SU-DHL-6 (cell line): Measurements from ENCODE around the gene RBMS3.
"Not testable (repeated sequence)": the region's sequence is repeated elsewhere in the genome, so short reads cannot be mapped to it uniquely, and the experiment has no call there.

Experiments
- H2AFZ ChIP-seq: fragments of 200-600 bp; sonication (generic); 2 replicates; pipeline ENCODE4 v1.6.1; 2014; ENCODE audit warnings: low read depth, mild to moderate bottlenecking, moderate library complexity, mixed read lengths, antibody characterized with exemption, low read length; ENCODE audit not compliant: severe bottlenecking
- H3F3A ChIP-seq: fragments of 200-600 bp; shearing (Covaris generic); 2 replicates; pipeline ENCODE4 v1.6.0; 2016; ENCODE audit warnings: antibody characterized with exemption, mild to moderate bottlenecking; ENCODE audit not compliant: insufficient read depth
- H3K27ac ChIP-seq: fragments of 200-600 bp; sonication (generic); 2 replicates; pipeline ENCODE4 v1.5.1; 2016; ENCODE audit warnings: low read depth, mild to moderate bottlenecking, low read length, moderate library complexity, mixed read lengths
- H3K27me3 ChIP-seq: fragments of 200-600 bp; sonication (generic), shearing (Covaris generic); 2 replicates; pipeline ENCODE4 v1.6.0; 2014; ENCODE audit warnings: mild to moderate bottlenecking, low read length
- H3K36me3 ChIP-seq: fragments of 200-600 bp; sonication (generic); 2 replicates; pipeline ENCODE4 v1.6.1; 2014; ENCODE audit warnings: mild to moderate bottlenecking, low read length, mixed read lengths
- H3K4me2 ChIP-seq: fragments of 300-600, 200-600 bp; shearing (Covaris generic), sonication (generic); 2 replicates; pipeline ENCODE4 v1.6.0; 2014; ENCODE audit warnings: low read length, low read depth, mild to moderate bottlenecking; ENCODE audit not compliant: poor library complexity, severe bottlenecking
- H3K4me3 ChIP-seq: fragments of 200-600 bp; sonication (generic); 2 replicates; pipeline ENCODE4 v1.5.1; 2014; ENCODE audit warnings: antibody characterized with exemption, low read length, mild to moderate bottlenecking, mixed read lengths; ENCODE audit not compliant: insufficient read depth, poor library complexity, severe bottlenecking
- H3K79me2 ChIP-seq: fragments of 200-600 bp; sonication (generic); 2 replicates; pipeline ENCODE4 v1.6.1; 2014; ENCODE audit warnings: mild to moderate bottlenecking, low read length, moderate library complexity; ENCODE audit not compliant: insufficient read depth
- H3K9ac ChIP-seq: fragments of 200-600 bp; sonication (generic); 2 replicates; pipeline ENCODE4 v1.7.0; 2014; ENCODE audit warnings: mild to moderate bottlenecking, low read length
- H3K9me2 ChIP-seq: fragments of 200-600 bp; sonication (generic); replicated peaks from 2 replicates; pipeline ENCODE4 v1.6.1; 2014; ENCODE audit warnings: low read length; ENCODE audit not compliant: insufficient read depth
- H3K9me3 ChIP-seq: fragments of 200-600 bp; sonication (generic); 2 replicates; pipeline ENCODE4 v1.6.1; 2014; ENCODE audit warnings: low read length, mixed read lengths; ENCODE audit not compliant: insufficient read depth
- H4K20me1 ChIP-seq: fragments of 200-600 bp; sonication (generic); 2 replicates; pipeline ENCODE4 v1.6.1; 2014; ENCODE audit warnings: low read depth, mild to moderate bottlenecking, antibody characterized with exemption, low read length, moderate library complexity, mixed read lengths
- EZH2phosphoT487 ChIP-seq: fragments of 200-600 bp; sonication (generic), shearing (Covaris generic); conservative IDR thresholded peaks from 2 replicates; pipeline ENCODE4 v1.6.1; 2018; ENCODE audit warnings: mild to moderate bottlenecking, antibody characterized with exemption, low read length, moderate library complexity, mixed read lengths
- TF ChIP-seq, protein P1 (sequence below): fragments of 200-600 bp; sonication (generic); IDR thresholded peaks from one replicate; pipeline ENCODE4 v1.5.1; 2017; ENCODE audit warnings: antibody characterized with exemption, mild to moderate bottlenecking, low read length, moderate library complexity; ENCODE audit not compliant: insufficient read depth, poor library complexity, severe bottlenecking

The RBMS3 gene

DNA sequence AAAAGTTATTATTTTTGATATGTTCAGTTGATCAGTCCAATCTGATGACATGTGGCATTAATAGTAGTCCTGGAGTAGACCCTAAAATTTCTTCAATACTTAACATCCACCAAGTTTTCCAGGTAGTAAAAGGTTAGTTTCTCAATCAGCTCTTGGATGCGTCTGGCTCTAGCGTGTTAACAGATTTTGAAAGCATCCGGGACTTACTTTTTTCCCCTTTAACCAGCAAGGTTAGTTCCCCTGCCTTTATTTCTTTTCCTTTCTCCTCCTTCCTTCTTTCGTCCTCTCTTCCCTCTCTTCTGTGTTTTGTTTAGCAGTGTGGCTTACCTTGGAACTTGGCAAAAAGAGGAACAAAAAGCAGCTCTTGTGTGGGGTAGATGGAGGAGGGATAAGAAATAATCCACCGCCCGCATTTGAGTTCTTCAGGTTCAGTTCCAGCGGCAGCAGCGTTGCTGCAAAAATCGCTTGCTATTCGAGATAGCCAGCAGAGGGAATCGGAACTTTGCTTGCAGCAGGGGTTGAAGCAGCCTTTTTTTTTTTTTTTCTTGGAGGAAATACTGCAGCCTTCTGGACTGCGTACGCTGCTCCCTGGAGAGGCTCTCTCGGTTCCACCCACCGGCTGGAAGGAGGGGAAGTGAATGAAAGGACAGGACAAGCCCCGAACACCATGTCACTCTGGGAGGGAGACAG lies at the start of gene RBMS3:
Gene RBMS3 (plus strand): TSS at position 668 of the 690 bp plus-strand sequence.
- Histone ChIP-seq H3K4me3 (peak within 1 kb of the TSS; percentile 55), H3K9me2 (no peaks in the 10 kb centered on the region), H2AFZ (peak within 1 kb of the TSS; percentile 53), H3K4me2 (peak within 1 kb of the TSS; percentile 73), H3K36me3 (no peaks in the 10 kb centered on the region), H3K27ac (no peak within 1 kb of the TSS), H3K79me2 (no peaks in the 10 kb centered on the region), H3F3A (no peaks in the 10 kb centered on the region), H3K9ac (peak within 1 kb of the TSS; percentile 48), H3K9me3 (no peaks in the 10 kb centered on the region), H4K20me1 (no peaks in the 10 kb centered on the region), H3K27me3 (no peaks in the 10 kb centered on the region)
- no peak for TF ChIP-seq EZH2phosphoT487
- TF ChIP-seq, protein P1, sequence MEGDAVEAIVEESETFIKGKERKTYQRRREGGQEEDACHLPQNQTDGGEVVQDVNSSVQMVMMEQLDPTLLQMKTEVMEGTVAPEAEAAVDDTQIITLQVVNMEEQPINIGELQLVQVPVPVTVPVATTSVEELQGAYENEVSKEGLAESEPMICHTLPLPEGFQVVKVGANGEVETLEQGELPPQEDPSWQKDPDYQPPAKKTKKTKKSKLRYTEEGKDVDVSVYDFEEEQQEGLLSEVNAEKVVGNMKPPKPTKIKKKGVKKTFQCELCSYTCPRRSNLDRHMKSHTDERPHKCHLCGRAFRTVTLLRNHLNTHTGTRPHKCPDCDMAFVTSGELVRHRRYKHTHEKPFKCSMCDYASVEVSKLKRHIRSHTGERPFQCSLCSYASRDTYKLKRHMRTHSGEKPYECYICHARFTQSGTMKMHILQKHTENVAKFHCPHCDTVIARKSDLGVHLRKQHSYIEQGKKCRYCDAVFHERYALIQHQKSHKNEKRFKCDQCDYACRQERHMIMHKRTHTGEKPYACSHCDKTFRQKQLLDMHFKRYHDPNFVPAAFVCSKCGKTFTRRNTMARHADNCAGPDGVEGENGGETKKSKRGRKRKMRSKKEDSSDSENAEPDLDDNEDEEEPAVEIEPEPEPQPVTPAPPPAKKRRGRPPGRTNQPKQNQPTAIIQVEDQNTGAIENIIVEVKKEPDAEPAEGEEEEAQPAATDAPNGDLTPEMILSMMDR, result no peak

DNA sequence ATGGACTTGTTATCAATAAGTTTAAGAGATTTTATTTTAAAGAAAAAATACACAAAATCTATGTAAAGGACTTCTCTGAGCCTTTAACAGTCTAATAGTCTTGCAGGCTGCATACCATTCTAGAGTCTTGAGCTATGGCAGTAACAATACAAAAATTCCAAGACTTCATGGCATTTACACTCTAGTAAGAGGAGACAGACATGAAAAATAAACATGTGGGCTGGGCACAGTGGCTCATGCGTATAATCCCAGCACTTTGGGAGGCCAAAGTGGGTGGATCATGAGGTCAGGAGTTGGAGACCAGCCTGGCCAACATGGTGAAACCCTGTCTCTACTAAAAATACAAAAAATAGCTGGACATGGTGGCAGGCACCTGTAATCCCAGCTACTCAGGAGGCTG lies 47.7 kb upstream of the RBMS3 start:
- H4K20me1 ChIP-seq, H3K79me2 ChIP-seq, H3K27ac ChIP-seq, H3K9me2 ChIP-seq, H3K9me3 ChIP-seq, H3K9ac ChIP-seq, H3F3A ChIP-seq, H3K36me3 ChIP-seq, H3K4me3 ChIP-seq, H2AFZ ChIP-seq, H3K27me3 ChIP-seq, H3K4me2 ChIP-seq: not testable (repeated sequence)

DNA sequence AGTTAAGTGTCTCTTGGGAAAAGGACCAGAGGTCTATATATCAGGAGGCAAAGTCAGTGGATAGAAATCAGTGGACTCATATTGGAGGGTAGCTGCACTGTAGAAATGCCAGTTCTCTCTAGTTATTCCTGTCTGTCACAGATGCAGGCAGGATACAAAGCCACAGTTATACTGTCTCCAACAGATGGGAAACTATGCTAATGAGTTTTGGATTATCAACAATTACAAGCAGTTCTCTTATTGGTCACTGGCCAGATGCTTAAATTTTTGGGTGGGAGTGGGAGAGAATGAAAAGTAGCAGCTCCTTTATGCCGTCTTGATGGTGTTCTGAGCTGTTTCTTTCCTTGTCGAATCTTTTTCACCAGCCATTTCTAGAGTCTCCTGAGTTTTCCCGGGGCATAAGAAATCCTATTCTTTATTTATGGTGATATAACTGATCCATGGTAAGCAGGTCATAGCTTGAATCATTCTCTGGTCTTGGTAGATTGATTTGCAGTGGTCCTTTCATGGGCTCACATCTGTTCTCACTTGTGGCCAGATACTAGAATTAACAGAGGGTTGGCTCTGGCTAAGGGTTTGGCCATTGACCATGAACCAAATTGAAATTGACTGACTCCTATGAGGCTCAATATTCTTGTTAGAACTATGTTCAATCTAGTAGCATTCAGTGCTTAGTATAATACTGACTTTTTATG lies 44.6 kb upstream of the RBMS3 start:
- Histone ChIP-seq H4K20me1 (no peaks in the 10 kb centered on the region), H3K9ac (no peak overlapping the region), H3K9me3 (no peaks in the 10 kb centered on the region), H3K27ac (no peak overlapping the region), H3K4me3 (no peak overlapping the region), H3K4me2 (no peak overlapping the region), H3K9me2 (no peaks in the 10 kb centered on the region), H3K27me3 (no peaks in the 10 kb centered on the region), H3K79me2 (no peaks in the 10 kb centered on the region), H3K36me3 (0 out of 2 replicates have a peak, but pooled peaks cover 4% of the 10 kb centered on the region), H3F3A (no peaks in the 10 kb centered on the region), H2AFZ (no peak overlapping the region)
- TF ChIP-seq, protein P1, result no peak
- no peak for TF ChIP-seq EZH2phosphoT487

DNA sequence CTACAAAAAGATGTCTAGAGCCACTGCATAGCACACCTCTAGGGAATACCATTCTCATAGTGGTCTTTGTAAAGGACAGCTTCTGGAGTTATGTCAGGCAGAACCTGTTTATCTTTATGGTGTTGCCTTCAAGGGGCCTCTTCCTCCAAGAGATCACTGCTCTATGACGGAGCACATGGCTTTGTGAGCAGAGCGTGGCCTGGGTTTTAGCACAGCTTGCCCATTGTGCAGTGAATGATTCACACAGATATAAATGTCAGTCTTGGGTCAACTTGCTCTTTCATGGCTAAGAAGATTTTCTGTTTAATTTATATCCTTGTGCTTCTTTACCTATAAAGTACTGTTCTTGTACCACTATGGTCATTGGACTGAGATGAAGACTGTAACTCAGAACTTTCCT lies 41.5 kb upstream of the RBMS3 start:
- no peaks in the 10 kb centered on the region for H3K9me2 ChIP-seq
- no peaks in the 10 kb centered on the region for H3K79me2 ChIP-seq
- H2AFZ ChIP-seq, result no peak overlapping the region
- H3K4me3 ChIP-seq, result no peak overlapping the region
- no peaks in the 10 kb centered on the region for H3K36me3 ChIP-seq
- no peaks in the 10 kb centered on the region for H3K27me3 ChIP-seq
- TF ChIP-seq, protein P1, result no peak
- TF ChIP-seq EZH2phosphoT487, result no peak
- H3K4me2 ChIP-seq, result no peak overlapping the region
- H3K9ac ChIP-seq, result no peak overlapping the region
- H4K20me1 ChIP-seq, result no peaks in the 10 kb centered on the region
- H3F3A ChIP-seq, result no peaks in the 10 kb centered on the region
- no peak overlapping the region for H3K27ac ChIP-seq
- no peaks in the 10 kb centered on the region for H3K9me3 ChIP-seq
